ENCODE data around the gene ZNF76.

The ZNF76 gene

GRCh38 chr6:35224720-35225119, 34.8 kb upstream of the ZNF76 start:
- no peaks in the 10 kb centered on the region for H3K36me3 Mint-ChIP-seq (ENCODE audit: low read depth)
- peaks cover 6% of the 10 kb centered on the region for H3K27me3 Mint-ChIP-seq

GRCh38 chr6:35228481-35228880, 31.1 kb upstream of the ZNF76 start:
- no peaks in the 10 kb centered on the region for H3K36me3 Mint-ChIP-seq (ENCODE audit: low read depth)
- H3K27ac Mint-ChIP-seq, result no peak overlapping the region
- H3K4me3 Mint-ChIP-seq, result no peak overlapping the region
- H3K4me1 Mint-ChIP-seq (ENCODE audit: low read depth), result no peaks in the 10 kb centered on the region
- no peaks in the 10 kb centered on the region for H3K27me3 Mint-ChIP-seq
- no peaks in the 10 kb centered on the region for H3K9me3 Mint-ChIP-seq
- DNase-seq, result no peak

More at GRCh38 chr6:35224720-35225119, 34.8 kb upstream of the ZNF76 start:
- Mint-ChIP-seq H3K4me3 (no peak overlapping the region), H3K27ac (no peak overlapping the region), H3K4me1 (ENCODE audit: low read depth) (no peaks in the 10 kb centered on the region), H3K9me3 (no peaks in the 10 kb centered on the region)
- DNase-seq, result no peak

GRCh38 chr6:35229304-35229703, 30.2 kb upstream of the ZNF76 start:
- DNase-seq, result no peak
- Mint-ChIP-seq H3K36me3 (ENCODE audit: low read depth) (no peaks in the 10 kb centered on the region), H3K4me1 (ENCODE audit: low read depth) (no peaks in the 10 kb centered on the region), H3K9me3 (no peaks in the 10 kb centered on the region), H3K27me3 (no peaks in the 10 kb centered on the region), H3K27ac (no peak overlapping the region), H3K4me3 (no peak overlapping the region)

GRCh38 chr6:35230498-35230897, 29.0 kb upstream of the ZNF76 start:
- Mint-ChIP-seq H3K36me3 (ENCODE audit: low read depth) (no peaks in the 10 kb centered on the region), H3K9me3 (no peaks in the 10 kb centered on the region), H3K27ac (no peak overlapping the region), H3K4me1 (ENCODE audit: low read depth) (no peaks in the 10 kb centered on the region), H3K27me3 (no peaks in the 10 kb centered on the region), H3K4me3 (no peak overlapping the region)
- no peak for DNase-seq

- Mint-ChIP-seq H3K4me3 (no peak overlapping the region), H3K27ac (no peak overlapping the region), H3K36me3 (ENCODE audit: low read depth) (no peaks in the 10 kb centered on the region), H3K27me3 (no peaks in the 10 kb centered on the region), H3K4me1 (ENCODE audit: low read depth) (no peaks in the 10 kb centered on the region), H3K9me3 (no peaks in the 10 kb centered on the region)
- no peak for DNase-seq
Measured at GRCh38 chr6:35230950-35231349, 28.6 kb upstream of the ZNF76 start.

- Mint-ChIP-seq H3K36me3 (ENCODE audit: low read depth) (no peaks in the 10 kb centered on the region), H3K4me1 (ENCODE audit: low read depth) (no peaks in the 10 kb centered on the region), H3K27me3 (no peaks in the 10 kb centered on the region), H3K4me3 (no peak overlapping the region), H3K27ac (no peak overlapping the region), H3K9me3 (no peaks in the 10 kb centered on the region)
- no peak for DNase-seq
Measured at GRCh38 chr6:35231563-35231962, 28.0 kb upstream of the ZNF76 start.

GRCh38 chr6:35234901-35235300, 24.6 kb upstream of the ZNF76 start:
- H3K4me1 Mint-ChIP-seq (ENCODE audit: low read depth), result no peaks in the 10 kb centered on the region

GRCh38 chr6:35236223-35236622, 23.3 kb upstream of the ZNF76 start:
- H3K27ac Mint-ChIP-seq, result no peak overlapping the region
- no peak overlapping the region for H3K4me3 Mint-ChIP-seq
- H3K9me3 Mint-ChIP-seq, result no peaks in the 10 kb centered on the region
- H3K27me3 Mint-ChIP-seq, result no peaks in the 10 kb centered on the region
- no peak for DNase-seq
- peaks cover 1% of the 10 kb centered on the region for H3K4me1 Mint-ChIP-seq (ENCODE audit: low read depth)
- no peaks in the 10 kb centered on the region for H3K36me3 Mint-ChIP-seq (ENCODE audit: low read depth)

More at GRCh38 chr6:35234901-35235300, 24.6 kb upstream of the ZNF76 start:
- Mint-ChIP-seq H3K9me3 (no peaks in the 10 kb centered on the region), H3K36me3 (ENCODE audit: low read depth) (no peaks in the 10 kb centered on the region), H3K4me3 (no peak overlapping the region), H3K27me3 (no peaks in the 10 kb centered on the region), H3K27ac (no peak overlapping the region)
- no peak for DNase-seq

- no peak for DNase-seq
- Mint-ChIP-seq H3K4me1 (ENCODE audit: low read depth) (peaks cover 1% of the 10 kb centered on the region), H3K27me3 (no peaks in the 10 kb centered on the region), H3K4me3 (no peak overlapping the region), H3K9me3 (no peaks in the 10 kb centered on the region), H3K27ac (no peak overlapping the region), H3K36me3 (ENCODE audit: low read depth) (no peaks in the 10 kb centered on the region)
Measured at GRCh38 chr6:35237476-35237875, 22.1 kb upstream of the ZNF76 start.

- Mint-ChIP-seq H3K4me1 (ENCODE audit: low read depth) (peaks cover 1% of the 10 kb centered on the region), H3K27ac (no peak overlapping the region), H3K4me3 (no peak overlapping the region), H3K36me3 (ENCODE audit: low read depth) (no peaks in the 10 kb centered on the region), H3K9me3 (no peaks in the 10 kb centered on the region), H3K27me3 (no peaks in the 10 kb centered on the region)
- DNase-seq, result no peak
Measured at GRCh38 chr6:35238843-35239289, 20.7 kb upstream of the ZNF76 start.

GRCh38 chr6:35239581-35239980, 20.0 kb upstream of the ZNF76 start:
- Mint-ChIP-seq H3K27ac (no peak overlapping the region), H3K4me1 (ENCODE audit: low read depth) (peaks cover 1% of the 10 kb centered on the region), H3K4me3 (no peak overlapping the region), H3K9me3 (no peaks in the 10 kb centered on the region), H3K36me3 (ENCODE audit: low read depth) (peaks cover 3% of the 10 kb centered on the region), H3K27me3 (no peaks in the 10 kb centered on the region)
- no peak for DNase-seq

- H3K4me3 Mint-ChIP-seq, result no peak overlapping the region
- H3K27ac Mint-ChIP-seq, result no peak overlapping the region
- no peaks in the 10 kb centered on the region for H3K27me3 Mint-ChIP-seq
- peaks cover 7% of the 10 kb centered on the region for H3K36me3 Mint-ChIP-seq (ENCODE audit: low read depth)
- H3K9me3 Mint-ChIP-seq, result no peaks in the 10 kb centered on the region
- H3K4me1 Mint-ChIP-seq (ENCODE audit: low read depth), result peaks cover 1% of the 10 kb centered on the region
- DNase-seq, result peak; percentile 86
Measured at GRCh38 chr6:35240838-35241801, 18.4 kb upstream of the ZNF76 start.

- H3K4me3 Mint-ChIP-seq, result no peak overlapping the region
- H3K27ac Mint-ChIP-seq, result no peak overlapping the region
- H3K9me3 Mint-ChIP-seq, result no peaks in the 10 kb centered on the region
- H3K4me1 Mint-ChIP-seq (ENCODE audit: low read depth), result peaks cover 1% of the 10 kb centered on the region
- H3K27me3 Mint-ChIP-seq, result no peaks in the 10 kb centered on the region
- DNase-seq, result no peak
- H3K36me3 Mint-ChIP-seq (ENCODE audit: low read depth), result peaks cover 7% of the 10 kb centered on the region
Measured at GRCh38 chr6:35242486-35242885, 17.0 kb upstream of the ZNF76 start.

- no peak overlapping the region for H3K27ac Mint-ChIP-seq
- no peak overlapping the region for H3K4me3 Mint-ChIP-seq
- peaks cover 7% of the 10 kb centered on the region for H3K36me3 Mint-ChIP-seq (ENCODE audit: low read depth)
- H3K9me3 Mint-ChIP-seq, result no peaks in the 10 kb centered on the region
- no peaks in the 10 kb centered on the region for H3K27me3 Mint-ChIP-seq
- DNase-seq, result no peak
- peaks cover 6% of the 10 kb centered on the region for H3K4me1 Mint-ChIP-seq (ENCODE audit: low read depth)
Measured at GRCh38 chr6:35242906-35243305, 16.6 kb upstream of the ZNF76 start.

GRCh38 chr6:35243386-35243958, 16.1 kb upstream of the ZNF76 start:
- H3K36me3 Mint-ChIP-seq (ENCODE audit: low read depth), result peaks cover 7% of the 10 kb centered on the region
- H3K4me1 Mint-ChIP-seq (ENCODE audit: low read depth), result peaks cover 11% of the 10 kb centered on the region
- no peaks in the 10 kb centered on the region for H3K9me3 Mint-ChIP-seq

More at GRCh38 chr6:35243386-35243958, 16.1 kb upstream of the ZNF76 start:
- Mint-ChIP-seq H3K27ac (no peak overlapping the region), H3K27me3 (no peaks in the 10 kb centered on the region), H3K4me3 (no peak overlapping the region)
- DNase-seq, result no peak

All from activated T-cell treated with anti-CD3 and anti-CD28 coated beads, Interleukin-2, amount 50 U/mL, for 24 hours (primary cell).